ENCODE results near the gene TRAF4. TPM values are rescaled to one million over a fixed set of nuclear protein-coding genes. Genes with fewer than 3 reads are reported as not detected.

TRAF4 gene
- total RNA-seq, 1 donor from 2014 or later = 178 TPM

- intact Hi-C loops (cut with micrococcal nuclease) = loop anchor here (5.0 kb wide), 2 partner anchors 187 to 212 kb away; partner anchors contain the start of gene PHF12
- peaks cover 36% of the 10 kb centered on the region for H3K4me1 Mint-ChIP-seq (ENCODE audit: low read depth)
- no peak for DNase-seq (ENCODE audit: low spot score)
- H3K27ac Mint-ChIP-seq = no peak overlapping the region
- H3K9me3 Mint-ChIP-seq = no peaks in the 10 kb centered on the region
- no peaks in the 10 kb centered on the region for H3K27me3 Mint-ChIP-seq (ENCODE audit: insufficient read depth)
- peaks cover 17% of the 10 kb centered on the region for H3K36me3 Mint-ChIP-seq (ENCODE audit: low read depth)
- peak overlapping the region; percentile 39 for H3K4me3 Mint-ChIP-seq
Measured at GRCh38 chr17:28740406-28741357, 3.1 kb upstream of the TRAF4 start.

- Mint-ChIP-seq H3K27ac (peak overlapping the region; percentile 44), H3K36me3 (ENCODE audit: low read depth) (peaks cover 19% of the 10 kb centered on the region), H3K9me3 (no peaks in the 10 kb centered on the region), H3K4me1 (ENCODE audit: low read depth) (peaks cover 38% of the 10 kb centered on the region), H3K4me3 (peak overlapping the region; percentile 39), H3K27me3 (ENCODE audit: insufficient read depth) (no peaks in the 10 kb centered on the region)
- no peak for DNase-seq (ENCODE audit: low spot score)
- intact Hi-C loops (cut with micrococcal nuclease) = loop anchor here (5.0 kb wide), 2 partner anchors 186 to 211 kb away; partner anchors contain the start of gene PHF12
Measured at GRCh38 chr17:28741358-28742349, 2.2 kb upstream of the TRAF4 start.

DNA sequence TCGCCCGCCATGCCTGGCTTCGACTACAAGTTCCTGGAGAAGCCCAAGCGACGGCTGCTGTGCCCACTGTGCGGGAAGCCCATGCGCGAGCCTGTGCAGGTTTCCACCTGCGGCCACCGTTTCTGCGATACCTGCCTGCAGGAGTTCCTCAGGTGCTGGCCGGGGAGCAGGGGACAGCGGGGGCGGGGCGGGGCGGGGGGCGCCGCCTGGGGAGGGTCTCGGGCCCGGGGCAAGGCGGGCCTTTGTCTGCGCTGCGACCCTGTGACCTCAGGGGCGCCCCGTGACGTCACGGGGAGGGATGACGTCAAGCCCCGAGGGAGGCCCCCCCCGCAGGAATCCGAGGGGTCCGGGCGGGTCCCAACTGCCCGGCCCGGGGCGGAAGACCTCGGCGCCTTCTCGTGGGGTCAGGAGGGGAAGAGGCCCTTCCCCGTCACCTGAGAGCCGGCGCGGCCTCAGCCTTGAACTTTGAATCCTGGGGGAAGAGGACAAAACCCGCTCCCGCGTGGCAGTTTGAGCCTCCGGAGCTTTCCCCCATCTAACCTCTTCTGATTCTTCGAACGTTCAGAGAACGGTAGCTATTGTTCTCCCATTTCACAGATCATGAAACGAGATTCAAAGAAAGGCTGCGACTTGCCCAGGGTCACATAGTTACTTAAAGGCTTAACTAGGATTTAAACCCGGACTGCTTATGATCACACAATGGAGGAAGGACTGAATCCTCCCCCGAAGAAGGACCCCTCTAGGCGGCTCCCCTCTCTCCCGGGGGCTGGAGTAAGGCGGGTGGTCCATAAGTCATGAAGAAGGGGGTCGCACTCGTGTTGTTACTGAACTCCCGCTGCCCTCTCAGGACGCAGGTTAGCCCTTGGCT is 527 bp downstream of the TRAF4 start:
- peak; percentile 58 for DNase-seq (ENCODE audit: low spot score)
- Mint-ChIP-seq H3K27me3 (ENCODE audit: insufficient read depth) (no peaks in the 10 kb centered on the region), H3K36me3 (ENCODE audit: low read depth) (peaks cover 26% of the 10 kb centered on the region), H3K27ac (peak overlapping the region; percentile 82), H3K4me3 (peak overlapping the region; percentile 90), H3K9me3 (no peaks in the 10 kb centered on the region), H3K4me1 (ENCODE audit: low read depth) (peaks cover 25% of the 10 kb centered on the region)
- intact Hi-C loops (cut with micrococcal nuclease) = loop anchor here (5.0 kb wide), 2 partner anchors 183 to 208 kb away; partner anchors contain the start of gene PHF12

GRCh38 chr17:28744972-28745785 is 1.4 kb downstream of the TRAF4 start:
- Mint-ChIP-seq H3K36me3 (ENCODE audit: low read depth) (peaks cover 31% of the 10 kb centered on the region), H3K27me3 (ENCODE audit: insufficient read depth) (no peaks in the 10 kb centered on the region), H3K27ac (peak overlapping the region; percentile 82), H3K9me3 (no peaks in the 10 kb centered on the region), H3K4me1 (ENCODE audit: low read depth) (peaks cover 24% of the 10 kb centered on the region), H3K4me3 (peak overlapping the region; percentile 90)
- peak; percentile 26 for DNase-seq (ENCODE audit: low spot score)
- intact Hi-C loops (cut with micrococcal nuclease) = loop anchor here (1.0 to 5.0 kb wide), 3 partner anchors 67 to 207 kb away; partner anchors contain the start of gene PHF12

DNA sequence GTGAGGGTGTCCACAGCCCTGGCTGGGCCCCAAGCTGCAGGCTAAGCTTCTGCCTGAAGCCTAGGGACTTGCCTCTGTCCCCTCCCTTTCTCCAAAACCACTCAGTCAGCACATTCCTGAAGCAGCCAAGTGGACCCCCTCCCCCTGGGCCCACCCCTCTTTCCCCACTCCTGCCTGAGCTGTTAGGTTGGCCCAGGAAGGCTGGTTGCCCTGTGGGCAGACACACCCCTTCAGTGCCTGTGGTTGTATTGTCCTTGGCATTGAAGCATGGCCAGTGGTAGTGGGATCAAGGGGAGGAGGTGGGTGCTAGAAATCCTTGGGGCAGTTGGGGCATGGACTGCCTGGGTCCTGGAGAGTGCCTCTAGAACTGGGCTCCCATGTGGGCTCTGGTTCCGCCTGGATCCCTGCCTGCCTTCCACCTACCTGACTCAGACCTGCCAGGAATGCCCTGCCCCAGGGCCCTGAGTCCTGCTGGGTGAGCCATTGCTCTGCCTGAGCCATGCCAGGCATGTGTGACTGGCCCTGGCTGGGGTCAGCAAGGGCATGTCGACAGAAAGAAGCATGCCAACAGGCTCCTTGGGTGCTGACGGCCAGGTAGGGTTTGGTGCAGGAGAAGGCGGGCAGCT is 2.1 kb downstream of the TRAF4 start:
- no peak for DNase-seq (ENCODE audit: low spot score)
- Mint-ChIP-seq H3K4me3 (peak overlapping the region; percentile 90), H3K27ac (peak overlapping the region; percentile 23), H3K9me3 (no peaks in the 10 kb centered on the region), H3K36me3 (ENCODE audit: low read depth) (peaks cover 34% of the 10 kb centered on the region), H3K4me1 (ENCODE audit: low read depth) (peaks cover 26% of the 10 kb centered on the region), H3K27me3 (ENCODE audit: insufficient read depth) (no peaks in the 10 kb centered on the region)
- intact Hi-C loops (cut with micrococcal nuclease) = loop anchor here (1.0 kb wide), 1 partner anchor 66 kb away; no protein-coding TSS in a partner anchor

GRCh38 chr17:28746611-28747050 is 2.8 kb downstream of the TRAF4 start:
- peak overlapping the region; percentile 90 for H3K4me3 Mint-ChIP-seq
- no peaks in the 10 kb centered on the region for H3K27me3 Mint-ChIP-seq (ENCODE audit: insufficient read depth)
- peaks cover 26% of the 10 kb centered on the region for H3K4me1 Mint-ChIP-seq (ENCODE audit: low read depth)
- DNase-seq (ENCODE audit: low spot score) = no peak
- peaks cover 34% of the 10 kb centered on the region for H3K36me3 Mint-ChIP-seq (ENCODE audit: low read depth)
- intact Hi-C loops (cut with micrococcal nuclease) = no loop called here
- H3K27ac Mint-ChIP-seq = peak overlapping the region; percentile 29
- no peaks in the 10 kb centered on the region for H3K9me3 Mint-ChIP-seq

GRCh38 chr17:28747051-28747691 is 3.4 kb downstream of the TRAF4 start:
- H3K4me1 Mint-ChIP-seq (ENCODE audit: low read depth) = peaks cover 26% of the 10 kb centered on the region
- intact Hi-C loops (cut with micrococcal nuclease) = no loop called here
- DNase-seq (ENCODE audit: low spot score) = no peak
- H3K4me3 Mint-ChIP-seq = peak overlapping the region; percentile 90
- H3K9me3 Mint-ChIP-seq = no peaks in the 10 kb centered on the region
- peaks cover 34% of the 10 kb centered on the region for H3K36me3 Mint-ChIP-seq (ENCODE audit: low read depth)
- H3K27me3 Mint-ChIP-seq (ENCODE audit: insufficient read depth) = no peaks in the 10 kb centered on the region
- peak overlapping the region; percentile 29 for H3K27ac Mint-ChIP-seq

- Mint-ChIP-seq H3K9me3 (no peaks in the 10 kb centered on the region), H3K27ac (peak overlapping the region; percentile 34), H3K36me3 (ENCODE audit: low read depth) (peaks cover 34% of the 10 kb centered on the region), H3K27me3 (ENCODE audit: insufficient read depth) (no peaks in the 10 kb centered on the region), H3K4me1 (ENCODE audit: low read depth) (peaks cover 24% of the 10 kb centered on the region), H3K4me3 (peak overlapping the region; percentile 57)
- intact Hi-C loops (cut with micrococcal nuclease) = no loop called here
- no peak for DNase-seq (ENCODE audit: low spot score)
Measured at GRCh38 chr17:28747801-28748750, 4.3 kb downstream of the TRAF4 start.

DNA sequence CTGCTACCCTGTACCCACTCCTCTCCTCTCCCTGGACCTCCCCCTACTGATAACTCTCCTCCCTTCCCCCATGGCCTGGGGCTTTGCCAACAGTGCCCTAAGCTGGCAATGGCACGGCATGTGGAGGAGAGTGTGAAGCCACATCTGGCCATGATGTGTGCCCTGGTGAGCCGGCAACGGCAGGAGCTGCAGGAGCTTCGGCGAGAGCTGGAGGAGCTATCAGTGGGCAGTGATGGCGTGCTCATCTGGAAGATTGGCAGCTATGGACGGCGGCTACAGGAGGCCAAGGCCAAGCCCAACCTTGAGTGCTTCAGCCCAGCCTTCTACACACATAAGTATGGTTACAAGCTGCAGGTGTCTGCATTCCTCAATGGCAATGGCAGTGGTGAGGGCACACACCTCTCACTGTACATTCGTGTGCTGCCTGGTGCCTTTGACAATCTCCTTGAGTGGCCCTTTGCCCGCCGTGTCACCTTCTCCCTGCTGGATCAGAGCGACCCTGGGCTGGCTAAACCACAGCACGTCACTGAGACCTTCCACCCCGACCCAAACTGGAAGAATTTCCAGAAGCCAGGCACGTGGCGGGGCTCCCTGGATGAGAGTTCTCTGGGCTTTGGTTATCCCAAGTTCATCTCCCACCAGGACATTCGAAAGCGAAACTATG is 5.2 kb downstream of the TRAF4 start:
- no peak for DNase-seq (ENCODE audit: low spot score)
- no peaks in the 10 kb centered on the region for H3K9me3 Mint-ChIP-seq
- peaks cover 21% of the 10 kb centered on the region for H3K4me1 Mint-ChIP-seq (ENCODE audit: low read depth)
- intact Hi-C loops (cut with micrococcal nuclease) = no loop called here
- peak overlapping the region; percentile 29 for H3K27ac Mint-ChIP-seq
- H3K36me3 Mint-ChIP-seq (ENCODE audit: low read depth) = peaks cover 34% of the 10 kb centered on the region
- H3K27me3 Mint-ChIP-seq (ENCODE audit: insufficient read depth) = no peaks in the 10 kb centered on the region
- no peak overlapping the region for H3K4me3 Mint-ChIP-seq

Data from activated T-helper 1 cell treated with anti-CD3 and anti-CD28 coated beads, Interleukin-12 subunit alpha, Interleukin-12 subunit beta, Interleukin-2, Interleukin-4 antibody, amounts not matched to agents 30 ng/mL and 10 ng/mL and 1 ng/mL, durations not matched to agents 14 hours and 24 hours and 36 hours (primary cell).